ENCODE data around the gene TMIE.

TMIE gene

GRCh38 chr3:46759239-46760167 is 58.3 kb downstream of the TMIE start:
- H3K4me1 ChIP-seq (ENCODE audit: control insufficient read depth, insufficient read depth, low read length) = peaks cover 3% of the 10 kb centered on the region; the same call in 1 of the 2 replicates
- H3K27ac ChIP-seq (ENCODE audit: low read depth, low read length) = no peak overlapping the region
- peaks cover 10% of the 10 kb centered on the region; the same call in 1 of the 2 replicates for H3K9me3 ChIP-seq (ENCODE audit: control insufficient read depth, insufficient read depth, low read depth, low read length)
- H3K4me3 ChIP-seq (ENCODE audit: low read depth, low read length) = no peak overlapping the region
- no peak overlapping the region for H3K9ac ChIP-seq (ENCODE audit: low read length)
- no peaks in the 10 kb centered on the region for H3K36me3 ChIP-seq (ENCODE audit: control insufficient read depth, insufficient read depth, low read length)
- H3K27me3 ChIP-seq (ENCODE audit: control insufficient read depth, insufficient read depth, low read length) = no peaks in the 10 kb centered on the region

Measured in HUES6 (cell line).